A673 (cell line): ENCODE data around the gene RASL10B. TPM values are rescaled to one million over a fixed set of nuclear protein-coding genes. Genes with fewer than 3 reads are reported as not detected.

Experiments
- BruUV-seq: library from RNA; stranded (reverse); fragments of 400-500 nt; replicated peaks from 2 replicates; lab custom pipeline; 2021; lab: Mats Ljungman, UMichigan
- CTCF ChIA-PET: fragments of 300-600 bp; sonication (Branson Sonifier 250); formaldehyde crosslinking; loops from one replicate; lab custom pipeline; 2022; ENCODE audit warnings: antibody characterized with exemption; lab: Charles Lee
- POLR2A ChIA-PET: fragments of 300-600 bp; sonication (Branson Sonifier 250); formaldehyde crosslinking; loops from one replicate; lab custom pipeline; 2022; ENCODE audit warnings: antibody characterized with exemption; ENCODE audit not compliant: low non-redundant PET; lab: Charles Lee
- DNase-seq: peaks from one replicate; pipeline ENCODE4 v3.0.0-alpha.2; 2015; ENCODE audit warnings: low spot score
- H3K27ac ChIP-seq: fragments of 200-600 bp; sonication (generic); 2 replicates; pipeline ENCODE4 v1.5.1; 2016; ENCODE audit warnings: mixed run types, low read depth, mild to moderate bottlenecking, mixed read lengths, antibody characterized with exemption, low read length; ENCODE audit not compliant: poor library complexity, severe bottlenecking
- H3K27me3 ChIP-seq: fragments of 200-600 bp; sonication (generic); replicated peaks from 2 replicates; pipeline ENCODE4 v1.6.1; 2017; ENCODE audit warnings: mixed run types, low read depth, mild to moderate bottlenecking, mixed read lengths, antibody characterized with exemption, low read length; ENCODE audit not compliant: insufficient read depth, poor library complexity
- H3K36me3 ChIP-seq: fragments of 200-600 bp; sonication (generic); 2 replicates; pipeline ENCODE4 v1.6.1; 2016; ENCODE audit warnings: mixed run types, mild to moderate bottlenecking, mixed read lengths, antibody characterized with exemption, low read length; ENCODE audit not compliant: insufficient read depth, poor library complexity, severe bottlenecking
- H3K4me1 ChIP-seq: fragments of 200-600 bp; sonication (generic); 2 replicates; pipeline ENCODE4 v1.6.1; 2017; ENCODE audit warnings: mixed run types, mild to moderate bottlenecking, mixed read lengths, antibody characterized with exemption, low read length; ENCODE audit not compliant: insufficient read depth, poor library complexity, severe bottlenecking
- H3K4me3 ChIP-seq: fragments of 200-600 bp; sonication (generic); 2 replicates; pipeline ENCODE4 v1.5.1; 2016; ENCODE audit warnings: low read depth, mixed run types, mild to moderate bottlenecking, mixed read lengths, low read length; ENCODE audit not compliant: poor library complexity, severe bottlenecking
- H3K9me3 ChIP-seq: fragments of 200-600 bp; sonication (generic); 2 replicates; pipeline ENCODE4 v1.6.1; 2016; ENCODE audit warnings: mixed run types, low read depth, mild to moderate bottlenecking, mixed read lengths, antibody characterized with exemption, low read length; ENCODE audit not compliant: poor library complexity, severe bottlenecking
- EZH2 ChIP-seq: fragments of 200-600 bp; sonication (generic); IDR thresholded peaks from 2 replicates; pipeline ENCODE4 v1.6.1; 2017; ENCODE audit warnings: borderline replicate concordance, low read depth, mild to moderate bottlenecking, mixed read lengths, antibody characterized with exemption, low read length; ENCODE audit not compliant: poor library complexity, severe bottlenecking
- intact Hi-C: fragments of 100-400 bp; cut with micrococcal nuclease; formaldehyde crosslinking; loops from one replicate; pipeline ENCODE4 v1.10.0; 2022; ENCODE audit not compliant: unreplicated experiment
- total RNA-seq: library from RNA; stranded (reverse); gene quantifications from 2 replicates; pipeline ENCODE4 v1.2.3, GENCODE V29; 2021
- TF ChIP-seq, protein P1 (sequence below): fragments of 300-800, 200-600 bp; sonication (generic); conservative IDR thresholded peaks from 2 replicates; pipeline ENCODE4 v1.5.1; 2017; ENCODE audit warnings: low read depth, mild to moderate bottlenecking, antibody characterized with exemption, low read length, moderate library complexity, mixed read lengths

Gene RASL10B
- total RNA-seq, 1 experiment from 2014 or later: 15.9 TPM

DNA sequence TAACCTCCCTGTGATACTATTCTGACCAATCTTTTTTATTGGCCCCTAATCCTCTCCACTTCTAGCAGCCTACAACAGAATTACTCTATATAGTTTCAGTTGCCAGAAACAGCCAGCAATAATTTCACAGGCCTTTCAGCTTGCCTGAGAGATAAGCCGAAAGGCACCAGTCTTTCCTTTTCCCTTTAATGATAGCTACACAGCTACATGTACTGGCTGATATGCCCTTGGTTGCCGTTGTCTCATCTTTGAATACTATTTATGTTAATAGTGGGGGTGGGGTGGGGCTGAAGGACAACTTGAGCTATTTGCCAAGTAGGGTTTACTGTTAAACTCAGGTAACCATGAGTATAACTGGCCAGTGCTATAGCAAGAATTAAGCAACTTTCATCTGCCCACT lies 35.8 kb upstream of the RASL10B start:
- POLR2A ChIA-PET: no interaction called here
- no peak for DNase-seq
- CTCF ChIA-PET: no interaction called here

GRCh38 chr17:35698800-35699199 lies 32.6 kb upstream of the RASL10B start:
- H3K4me3 ChIP-seq: no peak overlapping the region
- intact Hi-C loops: no loop called here
- TF ChIP-seq, protein P1, sequence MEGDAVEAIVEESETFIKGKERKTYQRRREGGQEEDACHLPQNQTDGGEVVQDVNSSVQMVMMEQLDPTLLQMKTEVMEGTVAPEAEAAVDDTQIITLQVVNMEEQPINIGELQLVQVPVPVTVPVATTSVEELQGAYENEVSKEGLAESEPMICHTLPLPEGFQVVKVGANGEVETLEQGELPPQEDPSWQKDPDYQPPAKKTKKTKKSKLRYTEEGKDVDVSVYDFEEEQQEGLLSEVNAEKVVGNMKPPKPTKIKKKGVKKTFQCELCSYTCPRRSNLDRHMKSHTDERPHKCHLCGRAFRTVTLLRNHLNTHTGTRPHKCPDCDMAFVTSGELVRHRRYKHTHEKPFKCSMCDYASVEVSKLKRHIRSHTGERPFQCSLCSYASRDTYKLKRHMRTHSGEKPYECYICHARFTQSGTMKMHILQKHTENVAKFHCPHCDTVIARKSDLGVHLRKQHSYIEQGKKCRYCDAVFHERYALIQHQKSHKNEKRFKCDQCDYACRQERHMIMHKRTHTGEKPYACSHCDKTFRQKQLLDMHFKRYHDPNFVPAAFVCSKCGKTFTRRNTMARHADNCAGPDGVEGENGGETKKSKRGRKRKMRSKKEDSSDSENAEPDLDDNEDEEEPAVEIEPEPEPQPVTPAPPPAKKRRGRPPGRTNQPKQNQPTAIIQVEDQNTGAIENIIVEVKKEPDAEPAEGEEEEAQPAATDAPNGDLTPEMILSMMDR: no peak
- TF ChIP-seq EZH2: no peak
- no peak overlapping the region for H3K27ac ChIP-seq
- no peaks in the 10 kb centered on the region for H3K4me1 ChIP-seq
- ChIA-PET POLR2A (no interaction called here), CTCF (no interaction called here)
- H3K9me3 ChIP-seq: no peaks in the 10 kb centered on the region
- H3K36me3 ChIP-seq: no peaks in the 10 kb centered on the region
- H3K27me3 ChIP-seq: no peaks in the 10 kb centered on the region
- no TSS peak for BruUV-seq
- no peak for DNase-seq

More for the DNA sequence above, 35.8 kb upstream of the RASL10B start:
- intact Hi-C loops: no loop called here
- Histone ChIP-seq H3K36me3 (no peaks in the 10 kb centered on the region), H3K4me1 (no peaks in the 10 kb centered on the region), H3K4me3 (no peak overlapping the region), H3K9me3 (no peaks in the 10 kb centered on the region), H3K27ac (no peak overlapping the region), H3K27me3 (no peaks in the 10 kb centered on the region)
- TF ChIP-seq EZH2: no peak
- TF ChIP-seq, protein P1: no peak
- no TSS peak for BruUV-seq

DNA sequence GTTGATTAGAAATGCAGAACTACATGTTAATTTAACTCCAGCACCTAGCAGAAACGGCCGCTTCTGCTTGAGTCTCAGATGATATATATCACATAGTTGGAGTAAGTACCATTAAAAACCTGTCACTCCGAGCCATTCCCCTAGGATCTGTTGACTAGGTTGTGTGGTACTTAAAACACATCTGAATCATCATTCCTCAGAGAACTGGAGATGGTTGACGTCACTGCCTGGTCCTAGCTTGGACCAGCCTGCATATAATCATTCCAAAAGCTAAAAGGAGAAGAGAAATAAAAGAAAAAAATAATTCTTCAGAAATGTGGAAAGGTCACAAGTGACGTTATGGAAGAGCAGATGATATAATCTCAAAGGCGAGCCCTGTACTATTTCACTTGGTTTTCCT lies 31.3 kb upstream of the RASL10B start:
- no peak overlapping the region for H3K27ac ChIP-seq
- CTCF ChIA-PET: no interaction called here
- BruUV-seq: no TSS peak
- no peak for DNase-seq
- H3K36me3 ChIP-seq: no peaks in the 10 kb centered on the region
- no peak for TF ChIP-seq EZH2
- TF ChIP-seq, protein P1: no peak
- POLR2A ChIA-PET: no interaction called here
- H3K27me3 ChIP-seq: no peaks in the 10 kb centered on the region
- intact Hi-C loops: no loop called here
- no peaks in the 10 kb centered on the region for H3K9me3 ChIP-seq
- H3K4me3 ChIP-seq: no peak overlapping the region
- H3K4me1 ChIP-seq: no peaks in the 10 kb centered on the region
